H1 (cell line): ENCODE data around the gene CEP83. TPM values are rescaled to one million over a fixed set of nuclear protein-coding genes. Genes with fewer than 3 reads are reported as not detected.

Source experiments
- CTCF ChIA-PET: fragments of 300-600 bp; sonication (Branson Sonifier 250); formaldehyde crosslinking; loops from one replicate; lab custom pipeline; 2021; ENCODE audit not compliant: partially characterized antibody; lab: Charles Lee
- POLR2A ChIA-PET: fragments of 300-600 bp; sonication (Branson Sonifier 250); formaldehyde crosslinking; loops from one replicate; lab custom pipeline; 2021; ENCODE audit warnings: inconsistent platforms; ENCODE audit not compliant: partially characterized antibody; lab: Charles Lee
- DNase-seq, 2 experiments: peaks; one replicate each; pipeline versions ENCODE4 v3.0.0 to v3.0.0-alpha.2; 2010 to 2022; ENCODE audit warnings: low spot score in 2 of 2, low read depth in 1 of 2, mixed read lengths in 1 of 2
- FAIRE-seq: peaks from 2 replicates; lab custom pipeline; 2011; peaks lifted over from hg19 to GRCh38; lab: Jason Lieb, UNC
- H2AFZ ChIP-seq: 2 replicates; pipeline ENCODE4 v1.8.1; 2012; ENCODE audit warnings: low read length, inconsistent platforms
- H2AK5ac ChIP-seq: 2 replicates; pipeline ENCODE4 v1.6.1; 2013; ENCODE audit warnings: low read depth, low read length
- H2BK120ac ChIP-seq: replicated peaks from 2 replicates; pipeline ENCODE3; 2013; ENCODE audit warnings: low read depth, low read length, inconsistent platforms
- H2BK12ac ChIP-seq: 2 replicates; pipeline ENCODE4 v1.6.1; 2013; ENCODE audit warnings: low read depth, low read length
- H2BK15ac ChIP-seq: 2 replicates; pipeline ENCODE4 v1.6.1; 2013; ENCODE audit warnings: low read length
- H2BK20ac ChIP-seq: 2 replicates; pipeline ENCODE4 v1.6.1; 2013; ENCODE audit warnings: low read length
- H2BK5ac ChIP-seq: 2 replicates; pipeline ENCODE4 v1.6.1; 2013; ENCODE audit warnings: low read depth, low read length
- H3K14ac ChIP-seq: 2 replicates; pipeline ENCODE4 v1.6.1; 2013; ENCODE audit warnings: inconsistent platforms; ENCODE audit not compliant: insufficient read length
- H3K18ac ChIP-seq: 2 replicates; pipeline ENCODE4 v1.6.1; 2013; ENCODE audit warnings: low read length; ENCODE audit errors: extremely low read depth
- H3K23ac ChIP-seq: 2 replicates; pipeline ENCODE4 v1.6.1; 2013; ENCODE audit warnings: inconsistent platforms; ENCODE audit not compliant: insufficient read length
- H3K23me2 ChIP-seq: 2 replicates; pipeline ENCODE4 v1.6.1; 2013; ENCODE audit warnings: low read depth, low read length
- H3K27ac ChIP-seq: 2 replicates; pipeline ENCODE4 v1.6.1; 2011; ENCODE audit warnings: low read depth, low read length, inconsistent platforms
- H3K27me3 ChIP-seq, 4 experiments: replicated peaks in 1 of 4; 1 replicate in 1 of 4; 2 replicates in 3 of 4; pipeline versions ENCODE4 v1.6.1 to v1.8.1; 2011 to 2013; ENCODE audit warnings: low read length in 3 of 4, mild to moderate bottlenecking in 3 of 4, inconsistent platforms in 2 of 4, mixed read lengths in 2 of 4, moderate library complexity in 1 of 4; ENCODE audit not compliant: control insufficient read depth in 3 of 4, insufficient read depth in 3 of 4; ENCODE audit errors: extremely low read depth in 1 of 4
- H3K36me3 ChIP-seq, 4 experiments: 2 replicates each; pipeline versions ENCODE4 v1.6.1 to v1.8.1; 2011 to 2013; ENCODE audit warnings: mild to moderate bottlenecking in 4 of 4, low read length in 3 of 4, moderate library complexity in 2 of 4, control low read depth in 1 of 4, inconsistent platforms in 1 of 4; ENCODE audit not compliant: insufficient read depth in 4 of 4, control insufficient read depth in 2 of 4
- H3K4ac ChIP-seq: replicated peaks from 2 replicates; pipeline ENCODE3; 2013; ENCODE audit warnings: low read length, low read depth, mixed read lengths, inconsistent platforms; ENCODE audit not compliant: insufficient read length
- H3K4me1 ChIP-seq, 4 experiments: replicated peaks in 1 of 4; 1 replicate in 1 of 4; 2 replicates in 3 of 4; pipeline versions ENCODE4 v1.6.1 to v1.8.1; 2011 to 2013; ENCODE audit warnings: low read length in 3 of 4, inconsistent platforms in 2 of 4, mixed read lengths in 1 of 4; ENCODE audit not compliant: insufficient read depth in 4 of 4, control insufficient read depth in 3 of 4
- H3K4me2 ChIP-seq, 2 experiments: 2 replicates each; pipeline versions ENCODE4 v1.6.1 to v1.8.1; 2011 to 2013; ENCODE audit warnings: low read depth in 2 of 2, low read length in 2 of 2, control low read depth in 1 of 2, inconsistent platforms in 1 of 2, mild to moderate bottlenecking in 1 of 2; ENCODE audit not compliant: insufficient read depth in 1 of 2
- H3K4me3 ChIP-seq, 4 experiments: fragments of 200-600, 300-600 bp in 1 of 4; sonication (generic), shearing (Covaris generic), sonication (Bioruptor Twin) in 1 of 4; 2 replicates each; pipeline versions ENCODE4 v1.5.1 to v1.8.1; 2011 to 2016; ENCODE audit warnings: low read length in 4 of 4, low read depth in 3 of 4, control low read depth in 2 of 4, inconsistent platforms in 2 of 4, mild to moderate bottlenecking in 2 of 4, mixed read lengths in 1 of 4, moderate library complexity in 1 of 4; ENCODE audit not compliant: insufficient read depth in 2 of 4; ENCODE audit errors: extremely low read depth in 1 of 4
- H3K56ac ChIP-seq: replicated peaks from 2 replicates; pipeline ENCODE3; 2013; ENCODE audit warnings: low read depth, mild to moderate bottlenecking, mixed read lengths, low read length, inconsistent platforms; ENCODE audit not compliant: insufficient read length
- H3K79me1 ChIP-seq: 2 replicates; pipeline ENCODE4 v1.6.1; 2013; ENCODE audit warnings: low read depth, low read length, control low read depth
- H3K79me2 ChIP-seq, 2 experiments: 2 replicates each; pipeline versions ENCODE4 v1.6.1 to v1.8.1; 2012 to 2013; ENCODE audit warnings: low read length in 2 of 2, mild to moderate bottlenecking in 2 of 2, inconsistent platforms in 1 of 2; ENCODE audit not compliant: insufficient read depth in 2 of 2, control insufficient read depth in 1 of 2
- H3K9ac ChIP-seq, 4 experiments: replicated peaks in 1 of 4; 1 replicate in 1 of 4; 2 replicates in 3 of 4; pipeline versions ENCODE4 v1.6.1 to v1.8.1; 2011 to 2013; ENCODE audit warnings: low read depth in 3 of 4, low read length in 3 of 4, control low read depth in 2 of 4, mild to moderate bottlenecking in 2 of 4, moderate library complexity in 2 of 4, inconsistent platforms in 1 of 4; ENCODE audit errors: extremely low read depth in 1 of 4
- H3K9me3 ChIP-seq, 2 experiments: 2 replicates each; pipeline versions ENCODE4 v1.6.1 to v1.8.1; 2012 to 2013; ENCODE audit warnings: mild to moderate bottlenecking in 2 of 2, moderate library complexity in 2 of 2, control low read depth in 1 of 2, inconsistent platforms in 1 of 2, low read depth in 1 of 2, low read length in 1 of 2, mixed read lengths in 1 of 2; ENCODE audit not compliant: insufficient read depth in 2 of 2
- H4K20me1 ChIP-seq, 2 experiments: replicated peaks in 1 of 2; 2 replicates each; pipeline versions ENCODE3 to v1.8.1; 2011 to 2013; ENCODE audit warnings: inconsistent platforms in 2 of 2, low read length in 2 of 2, mild to moderate bottlenecking in 1 of 2; ENCODE audit not compliant: insufficient read depth in 2 of 2, control insufficient read depth in 1 of 2
- H4K5ac ChIP-seq: 2 replicates; pipeline ENCODE4 v1.6.1; 2013; ENCODE audit warnings: low read length, low read depth, mixed read lengths, inconsistent platforms; ENCODE audit not compliant: insufficient read length
- H4K8ac ChIP-seq: 2 replicates; pipeline ENCODE4 v1.8.0; 2013; ENCODE audit warnings: mild to moderate bottlenecking, moderate library complexity, low read length, inconsistent platforms; ENCODE audit not compliant: insufficient read depth; ENCODE audit errors: extremely low read depth
- H4K91ac ChIP-seq: replicated peaks from 2 replicates; pipeline ENCODE3; 2013; ENCODE audit warnings: low read length, mixed read lengths, inconsistent platforms; ENCODE audit not compliant: insufficient read length
- CHD2 ChIP-seq: IDR thresholded peaks from 2 replicates; pipeline ENCODE4 v1.6.1; 2012; ENCODE audit warnings: low read length, improper control_type of control experiment
- CTBP2 ChIP-seq: IDR thresholded peaks from 2 replicates; pipeline ENCODE4 v1.7.0; 2011; ENCODE audit warnings: borderline replicate concordance, mild to moderate bottlenecking, moderate library complexity, mixed read lengths, low read length; ENCODE audit not compliant: insufficient read depth, insufficient read length
- EGR1 ChIP-seq: IDR thresholded peaks from 2 replicates; pipeline ENCODE4 v1.6.1; 2011; ENCODE audit warnings: low read depth, low read length, borderline replicate concordance
- GABPA ChIP-seq: IDR thresholded peaks from 2 replicates; pipeline ENCODE4 v1.6.1; 2011; ENCODE audit warnings: mild to moderate bottlenecking, low read length, moderate library complexity, borderline replicate concordance; ENCODE audit not compliant: insufficient read depth
- HDAC2 ChIP-seq, 2 experiments: fragments of 300-600 bp in 1 of 2; sonication (generic) in 1 of 2; IDR thresholded peaks; 2 replicates each; pipeline ENCODE4 v1.6.1; 2011 to 2012; ENCODE audit warnings: low read depth in 2 of 2, low read length in 2 of 2, mild to moderate bottlenecking in 2 of 2, moderate library complexity in 2 of 2, borderline replicate concordance in 1 of 2, inconsistent platforms in 1 of 2
- KDM5A ChIP-seq: fragments of 200-600 bp; IDR thresholded peaks from 2 replicates; pipeline ENCODE4 v1.7.1; 2012; ENCODE audit warnings: mild to moderate bottlenecking, low read length, inconsistent platforms, mixed read lengths
- SP4 ChIP-seq: IDR thresholded peaks from 2 replicates; pipeline ENCODE4 v1.6.1; 2012; ENCODE audit warnings: low read length, inconsistent platforms
- TAF1 ChIP-seq: IDR thresholded peaks from 2 replicates; pipeline ENCODE4 v1.6.1; 2011; ENCODE audit warnings: mild to moderate bottlenecking, low read depth, low read length
- YY1 ChIP-seq: IDR thresholded peaks from 2 replicates; pipeline ENCODE4 v1.6.1; 2011; ENCODE audit warnings: low read depth, mild to moderate bottlenecking, low read length
- polyA plus RNA-seq, 7 experiments: library from polyadenylated mRNA; depleted of rRNA in 3 of 7; stranded (reverse) in 5 of 7; unstranded in 2 of 7; fragments of >200 nt in 5 of 7; fragments of 200-250 nt in 2 of 7; gene quantifications; 1 replicate in 5 of 7; 2 replicates in 1 of 7; 4 replicates in 1 of 7; pipeline versions ENCODE4 v1.2.1 to v1.2.3, GENCODE V29; 2011 to 2013; ENCODE audit warnings: missing spikeins in 2 of 7, mixed read lengths in 2 of 7
- total RNA-seq: library from RNA; stranded (reverse); fragmentation: NEBNext Ultra II Directional; extraction: Animal tissue kit (Norgen Biotek cat#: 25700); gene quantifications from 2 replicates; pipeline ENCODE4 v1.2.1, GENCODE V29; 2021

The CEP83 gene
- total and polyA plus RNA-seq, 2 of the 8 experiments (the other 6 are each of a cell fraction or from before 2014, with no cell fraction given): 6.0 to 25.8 TPM

GRCh38 chr12:94320109-94320508, 139.6 kb downstream of the CEP83 start:
- Histone ChIP-seq H4K20me1 (no peaks in the 10 kb centered on the region), H3K79me2 (no peaks in the 10 kb centered on the region), H3K4me1 (no peaks in the 10 kb centered on the region), H3K4ac (no peak overlapping the region), H3K79me1 (no peaks in the 10 kb centered on the region), H2BK5ac (no peak overlapping the region), H3K23ac (no peak overlapping the region), H3K56ac (no peak overlapping the region), H3K18ac (no peak overlapping the region), H2AFZ (no peak overlapping the region), H3K27ac (no peak overlapping the region), H4K8ac (no peak overlapping the region), H3K4me3 (no peak overlapping the region), H4K5ac (no peak overlapping the region), H3K27me3 (no peaks in the 10 kb centered on the region), H4K91ac (no peak overlapping the region), H3K4me2 (no peak overlapping the region), H3K14ac (no peak overlapping the region), H3K9me3 (peaks cover 28 to 35% of the 10 kb centered on the region in 2 experiments), H2AK5ac (no peak overlapping the region), H2BK15ac (no peak overlapping the region), H2BK120ac (no peak overlapping the region), H2BK20ac (no peak overlapping the region), H3K36me3 (peaks cover 2 to 37% (median 18%) of the 10 kb centered on the region in 4 experiments; a peak in 6 of 8 replicates), H3K23me2 (no peaks in the 10 kb centered on the region), H3K9ac (no peak overlapping the region), H2BK12ac (no peak overlapping the region)
- ChIA-PET CTCF (no interaction called here), POLR2A (no interaction called here)
- TF ChIP-seq HDAC2 (IDR thresholded peaks at IDR 0.05; ENCODE audit: borderline replicate concordance in 1 of 2, low read depth in 2 of 2, low read length in 2 of 2) (no peak), CHD2 (no peak), TAF1 (no peak), CTBP2 (no peak), KDM5A (no peak), SP4 (no peak), YY1 (no peak), GABPA (no peak), EGR1 (no peak)
- DNase-seq (no peak), FAIRE-seq (no peak)
